Activated naive CD8-positive, alpha-beta T cell treated with anti-CD3 and anti-CD28 coated beads for 36 hours (primary cell): ENCODE results near the gene KIZ. TPM values are rescaled to one million over a fixed set of nuclear protein-coding genes. Genes with fewer than 3 reads are reported as not detected.
"Not testable (repeated sequence)": the region's sequence is repeated elsewhere in the genome, so short reads cannot be mapped to it uniquely, and the experiment has no call there.

Experiments
- DNase-seq: peaks from one replicate; pipeline ENCODE4 v3.0.0; 2021
- H3K27ac Mint-ChIP-seq: one replicate; pipeline ENCODE4 v1.8.0; 2022; ENCODE audit warnings: mild to moderate bottlenecking, moderate library complexity, mixed read lengths
- H3K27me3 Mint-ChIP-seq: one replicate; pipeline ENCODE4 v1.8.0; 2022; ENCODE audit warnings: mild to moderate bottlenecking, mixed read lengths
- H3K36me3 Mint-ChIP-seq: one replicate; pipeline ENCODE4 v1.8.0; 2021; ENCODE audit warnings: mild to moderate bottlenecking, mixed read lengths
- H3K4me1 Mint-ChIP-seq: one replicate; pipeline ENCODE4 v1.8.0; 2021; ENCODE audit warnings: mixed read lengths
- H3K4me3 Mint-ChIP-seq: one replicate; pipeline ENCODE4 v1.8.0; 2022; ENCODE audit warnings: mild to moderate bottlenecking, moderate library complexity, mixed read lengths
- H3K9me3 Mint-ChIP-seq: one replicate; pipeline ENCODE4 v1.8.0; 2022; ENCODE audit warnings: mixed read lengths
- total RNA-seq, 2 experiments: library from RNA; stranded (reverse); gene quantifications; one replicate each; pipeline ENCODE4 v1.2.3, GENCODE V29; 2021

The KIZ gene
- total RNA-seq, 2 experiments from 2014 or later = 9.6 to 15.7 TPM

DNA sequence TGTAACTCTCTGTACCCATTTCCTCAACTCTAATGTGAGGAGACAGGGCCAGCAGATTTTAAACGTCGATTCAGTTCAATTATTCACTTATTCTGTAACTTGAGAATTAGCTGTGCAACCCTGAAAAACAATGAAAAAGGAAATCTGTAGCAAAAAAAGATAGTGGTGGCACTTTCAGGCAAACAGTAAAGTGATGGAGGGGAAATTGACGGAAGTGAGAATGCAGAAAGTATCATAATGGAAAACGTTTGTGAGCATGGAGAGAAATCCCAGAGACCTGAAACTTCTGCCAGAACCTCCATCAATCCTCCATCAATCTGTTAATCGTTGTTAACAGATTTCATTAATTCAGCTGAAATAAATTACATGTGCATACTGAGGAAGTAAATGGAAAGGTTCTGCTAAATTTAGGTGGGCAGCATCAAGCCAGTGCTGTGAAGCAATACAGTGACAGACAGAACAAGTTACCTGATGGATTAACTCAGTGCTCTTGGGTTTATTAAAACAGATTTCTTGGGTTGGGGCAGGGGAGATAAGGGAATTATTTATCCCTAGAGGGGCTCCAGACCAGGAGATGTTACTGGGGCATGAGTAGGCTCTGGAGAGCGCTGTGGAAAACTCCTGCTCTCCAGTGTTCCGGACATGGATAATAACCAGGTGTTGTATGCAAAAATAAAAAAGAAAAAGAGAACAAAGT is 17.5 kb downstream of the KIZ start:
- Mint-ChIP-seq H3K4me3 (no peak overlapping the region), H3K4me1 (no peaks in the 10 kb centered on the region), H3K27ac (no peak overlapping the region), H3K9me3 (no peaks in the 10 kb centered on the region), H3K36me3 (peaks cover 4% of the 10 kb centered on the region), H3K27me3 (no peaks in the 10 kb centered on the region)
- no peak for DNase-seq

DNA sequence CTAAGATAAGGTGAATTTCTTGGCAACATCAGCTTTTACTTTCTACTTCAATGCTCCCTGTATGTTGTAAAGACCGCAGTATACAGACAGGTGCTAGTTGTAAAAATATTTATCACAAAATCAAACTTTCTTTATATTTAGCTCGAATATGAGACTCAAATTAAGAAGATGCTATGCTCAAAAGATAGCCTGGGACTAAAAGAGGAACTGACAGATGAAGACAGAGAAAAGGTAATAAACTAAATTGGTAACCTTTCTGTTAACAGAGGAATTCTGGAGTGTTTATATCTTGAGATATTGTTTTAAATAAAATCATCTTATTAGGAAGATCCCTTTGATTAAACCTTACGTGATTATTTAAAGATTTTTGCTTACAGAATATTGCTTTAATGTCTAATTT is 19.5 kb downstream of the KIZ start:
- no peak for DNase-seq
- H3K36me3 Mint-ChIP-seq = peaks cover 7% of the 10 kb centered on the region
- no peak overlapping the region for H3K27ac Mint-ChIP-seq
- H3K9me3 Mint-ChIP-seq = no peaks in the 10 kb centered on the region
- no peak overlapping the region for H3K4me3 Mint-ChIP-seq
- H3K4me1 Mint-ChIP-seq = no peaks in the 10 kb centered on the region
- H3K27me3 Mint-ChIP-seq = no peaks in the 10 kb centered on the region

DNA sequence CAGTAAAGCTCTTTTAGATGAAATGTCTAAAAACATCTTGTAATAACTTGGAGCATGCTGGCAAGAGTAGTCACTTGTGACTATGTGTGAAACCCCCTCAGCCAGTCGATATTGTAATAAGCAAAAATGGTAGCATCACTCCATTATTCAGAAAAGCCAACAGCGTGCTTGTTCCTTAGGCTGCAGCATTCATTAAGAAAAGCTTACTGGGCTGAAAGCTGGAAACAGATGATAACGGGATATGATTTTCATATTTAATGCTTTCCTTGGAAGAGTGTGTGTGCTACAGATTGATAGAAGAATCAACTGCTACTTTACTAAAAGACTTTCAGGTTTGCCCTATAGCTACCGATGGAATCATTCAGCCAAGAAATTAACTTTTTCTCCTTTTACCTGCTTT is 20.3 kb downstream of the KIZ start:
- no peak overlapping the region for H3K4me3 Mint-ChIP-seq
- H3K27me3 Mint-ChIP-seq = no peaks in the 10 kb centered on the region
- DNase-seq = no peak
- H3K27ac Mint-ChIP-seq = no peak overlapping the region
- peaks cover 5% of the 10 kb centered on the region for H3K36me3 Mint-ChIP-seq
- no peaks in the 10 kb centered on the region for H3K9me3 Mint-ChIP-seq
- H3K4me1 Mint-ChIP-seq = no peaks in the 10 kb centered on the region

DNA sequence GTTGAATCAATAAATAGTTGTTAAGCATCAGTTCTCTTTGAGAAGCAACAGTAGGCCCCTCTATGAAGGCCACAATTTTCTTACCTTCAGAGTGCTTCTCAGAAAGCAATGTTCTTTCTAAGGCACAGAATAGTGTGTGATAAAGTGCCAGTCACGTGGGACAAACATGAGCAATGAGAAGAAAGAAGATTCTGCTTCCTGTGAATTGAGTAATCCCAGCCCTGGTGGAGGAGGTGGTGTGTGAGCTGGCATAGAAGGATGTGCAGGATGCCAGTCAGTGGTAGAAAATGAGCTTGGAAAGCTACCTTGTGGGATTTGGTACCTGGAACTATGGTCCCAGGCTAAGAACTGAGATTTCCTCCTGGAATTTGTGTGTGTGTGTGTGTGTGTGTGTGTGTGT is 21.7 kb downstream of the KIZ start:
- Mint-ChIP-seq H3K27me3 (no peaks in the 10 kb centered on the region), H3K9me3 (no peaks in the 10 kb centered on the region), H3K36me3 (peaks cover 5% of the 10 kb centered on the region), H3K27ac (no peak overlapping the region), H3K4me3 (no peak overlapping the region), H3K4me1 (no peaks in the 10 kb centered on the region)
- DNase-seq = no peak

DNA sequence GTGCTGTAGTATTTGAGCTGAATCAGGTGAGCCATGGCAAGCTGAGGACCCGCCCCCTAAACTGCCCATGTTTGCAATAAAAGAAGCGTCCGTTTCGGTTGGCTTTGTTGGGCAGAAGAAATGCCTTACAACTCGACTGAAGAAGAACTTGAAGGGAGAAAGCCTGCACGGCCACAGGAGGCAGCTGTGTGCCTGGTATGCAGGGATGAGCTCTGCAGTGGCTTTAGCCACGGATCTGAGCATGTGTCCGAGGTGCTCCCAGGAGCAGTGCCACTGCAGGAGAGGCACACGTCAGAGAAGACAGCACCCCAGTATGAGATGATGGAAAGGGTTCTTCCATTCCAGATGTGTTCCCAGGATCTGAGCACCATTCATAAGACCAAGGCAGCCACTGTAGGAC is 23.5 kb downstream of the KIZ start:
- Mint-ChIP-seq H3K27me3 (no peaks in the 10 kb centered on the region), H3K4me1 (no peaks in the 10 kb centered on the region), H3K9me3 (no peaks in the 10 kb centered on the region), H3K27ac (no peak overlapping the region), H3K36me3 (peaks cover 10% of the 10 kb centered on the region), H3K4me3 (no peak overlapping the region)
- no peak for DNase-seq

DNA sequence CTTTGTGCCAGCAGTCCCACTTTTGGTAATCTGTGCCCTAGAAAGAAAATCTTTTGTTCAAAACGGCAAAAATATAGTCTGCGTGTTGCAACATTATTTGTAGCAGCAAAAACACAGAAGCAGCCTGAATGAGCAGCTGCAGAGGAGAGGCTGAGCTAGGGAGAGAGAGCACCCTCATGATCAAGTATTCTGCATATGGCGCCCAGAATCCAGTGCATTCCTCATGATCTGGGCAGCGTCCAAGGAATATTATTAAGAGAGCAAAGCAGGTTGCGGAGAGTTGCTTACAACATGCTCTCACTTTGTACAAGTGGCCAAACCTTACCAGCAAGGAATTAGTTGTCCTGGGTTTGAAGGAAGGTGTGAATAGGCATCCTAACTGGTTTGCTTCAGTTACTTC is 25.9 kb downstream of the KIZ start:
- H3K36me3 Mint-ChIP-seq = peaks cover 16% of the 10 kb centered on the region
- H3K27ac Mint-ChIP-seq = no peak overlapping the region
- no peaks in the 10 kb centered on the region for H3K9me3 Mint-ChIP-seq
- H3K27me3 Mint-ChIP-seq = no peaks in the 10 kb centered on the region
- no peak overlapping the region for H3K4me3 Mint-ChIP-seq
- no peaks in the 10 kb centered on the region for H3K4me1 Mint-ChIP-seq
- DNase-seq = no peak

DNA sequence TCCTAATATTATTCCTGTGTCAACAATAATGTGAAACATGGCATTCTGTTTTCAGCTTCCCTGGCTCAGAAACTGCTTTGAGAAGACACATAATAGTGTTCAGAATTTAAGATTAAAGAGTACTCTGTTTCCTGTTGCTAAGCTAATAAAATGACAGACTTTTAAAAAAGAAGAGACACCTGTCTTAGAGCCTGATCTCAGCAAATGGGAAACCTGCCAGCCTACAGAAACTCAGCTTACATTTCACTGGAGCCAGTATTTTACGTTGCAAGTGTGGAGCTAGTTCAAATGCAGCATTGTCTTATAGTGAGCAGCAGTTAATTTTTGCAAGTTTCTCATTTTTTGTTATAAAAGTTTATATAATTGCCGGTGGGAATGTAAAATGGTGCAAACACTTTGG is 28.8 kb downstream of the KIZ start:
- H3K9me3 Mint-ChIP-seq = no peaks in the 10 kb centered on the region
- H3K27ac Mint-ChIP-seq = no peak overlapping the region
- no peaks in the 10 kb centered on the region for H3K27me3 Mint-ChIP-seq
- no peak overlapping the region for H3K4me3 Mint-ChIP-seq
- no peaks in the 10 kb centered on the region for H3K4me1 Mint-ChIP-seq
- peaks cover 12% of the 10 kb centered on the region for H3K36me3 Mint-ChIP-seq
- no peak for DNase-seq

DNA sequence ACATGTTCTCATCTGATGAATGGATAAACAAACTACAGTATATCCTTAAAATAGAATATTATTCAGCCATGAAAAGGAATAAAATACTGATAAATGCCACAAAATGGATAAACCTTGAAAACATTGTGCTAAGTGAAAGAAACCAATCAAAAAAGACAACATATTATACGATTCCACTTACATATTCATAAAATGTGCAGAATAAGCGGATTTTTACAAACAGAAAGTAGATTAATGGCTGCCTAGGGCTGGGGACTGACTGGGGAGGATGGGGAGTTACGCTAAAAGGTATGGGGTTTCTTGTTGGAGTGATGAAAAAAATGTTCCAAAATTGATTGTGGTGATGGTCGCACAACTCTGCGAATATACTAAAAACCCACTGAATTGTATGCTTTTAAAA is 29.4 kb downstream of the KIZ start:
- DNase-seq = no peak
- no peaks in the 10 kb centered on the region for H3K4me1 Mint-ChIP-seq
- no peak overlapping the region for H3K27ac Mint-ChIP-seq
- H3K4me3 Mint-ChIP-seq = no peak overlapping the region
- peaks cover 17% of the 10 kb centered on the region for H3K36me3 Mint-ChIP-seq
- H3K9me3 Mint-ChIP-seq = no peaks in the 10 kb centered on the region
- no peaks in the 10 kb centered on the region for H3K27me3 Mint-ChIP-seq

DNA sequence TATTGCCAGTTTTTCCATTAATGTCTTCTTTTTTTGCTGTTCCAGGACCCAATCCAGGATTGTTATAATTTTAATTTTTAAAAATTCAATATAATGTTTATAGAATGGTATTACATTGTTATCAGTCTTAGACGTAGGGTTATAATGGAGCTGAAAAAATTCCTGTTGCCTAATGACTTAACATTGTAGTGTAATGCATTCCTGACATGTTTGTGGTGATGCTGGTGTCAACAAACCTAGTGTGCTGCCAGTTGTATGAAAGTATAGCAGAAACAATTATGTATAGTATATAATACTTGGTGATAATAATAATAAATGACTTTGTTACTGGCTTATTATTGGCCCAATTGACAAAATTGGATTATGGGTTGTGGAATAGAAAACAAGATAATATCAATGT is 30.4 kb downstream of the KIZ start:
- no peaks in the 10 kb centered on the region for H3K4me1 Mint-ChIP-seq
- no peaks in the 10 kb centered on the region for H3K9me3 Mint-ChIP-seq
- H3K4me3 Mint-ChIP-seq = no peak overlapping the region
- DNase-seq = no peak
- H3K36me3 Mint-ChIP-seq = peaks cover 19% of the 10 kb centered on the region
- no peak overlapping the region for H3K27ac Mint-ChIP-seq
- no peaks in the 10 kb centered on the region for H3K27me3 Mint-ChIP-seq

DNA sequence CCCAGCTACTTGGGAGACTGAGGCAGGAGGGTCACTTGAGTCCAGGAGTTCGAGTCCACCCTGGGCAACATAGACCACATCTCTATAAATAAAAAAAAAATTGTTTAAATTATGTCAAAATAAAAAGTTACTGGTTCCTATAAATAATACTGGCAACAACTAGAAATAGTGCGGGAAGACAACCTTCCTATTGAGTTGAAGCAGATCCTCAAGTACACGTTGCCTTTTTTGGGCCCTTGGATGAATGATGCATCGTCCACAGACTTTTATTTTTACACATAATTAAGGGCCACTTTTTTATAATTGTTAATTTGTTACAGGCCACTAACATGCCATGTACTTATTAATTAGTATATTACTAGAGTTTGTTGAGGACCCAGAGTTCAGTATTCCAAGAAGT is 31.1 kb downstream of the KIZ start:
- Mint-ChIP-seq H3K36me3 (peaks cover 24% of the 10 kb centered on the region), H3K27me3 (no peaks in the 10 kb centered on the region), H3K27ac (no peak overlapping the region), H3K4me1 (no peaks in the 10 kb centered on the region), H3K9me3 (no peaks in the 10 kb centered on the region), H3K4me3 (no peak overlapping the region)
- no peak for DNase-seq

DNA sequence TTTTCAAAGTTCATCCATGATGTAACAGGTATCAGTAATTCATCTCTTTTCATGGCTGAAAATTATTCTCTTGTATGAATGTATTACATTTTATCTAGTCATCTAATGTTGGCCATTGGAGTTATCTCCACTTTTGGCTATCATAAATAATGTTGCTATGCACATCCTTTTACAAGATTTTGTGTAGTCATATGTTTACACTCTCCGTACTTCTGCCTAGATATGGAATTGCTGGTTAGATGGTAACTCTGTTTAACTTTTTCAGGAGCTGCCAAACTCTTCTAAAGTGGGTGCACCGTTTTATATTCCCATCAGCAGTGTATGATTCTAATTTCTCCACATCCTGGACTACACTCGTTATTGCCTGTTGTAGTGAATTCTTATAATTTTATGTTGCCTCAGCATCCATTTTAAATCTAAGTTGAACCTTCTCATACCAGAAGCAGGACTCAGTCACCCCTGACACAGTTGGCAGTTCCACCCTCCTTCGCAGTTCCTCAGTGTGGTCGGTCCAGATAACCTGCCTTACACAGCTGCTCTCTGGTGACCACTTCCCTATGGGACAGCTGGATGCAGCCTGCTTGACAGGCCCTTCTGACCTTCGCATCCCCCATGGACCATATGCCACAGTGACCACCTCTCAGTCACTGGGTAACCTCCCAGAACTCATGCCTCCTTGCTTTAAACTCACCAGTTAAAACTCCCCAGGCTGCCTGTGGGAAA is 33.9 kb downstream of the KIZ start:
- Mint-ChIP-seq H3K4me1 (no peaks in the 10 kb centered on the region), H3K27ac (no peak overlapping the region), H3K4me3 (no peak overlapping the region)

DNA sequence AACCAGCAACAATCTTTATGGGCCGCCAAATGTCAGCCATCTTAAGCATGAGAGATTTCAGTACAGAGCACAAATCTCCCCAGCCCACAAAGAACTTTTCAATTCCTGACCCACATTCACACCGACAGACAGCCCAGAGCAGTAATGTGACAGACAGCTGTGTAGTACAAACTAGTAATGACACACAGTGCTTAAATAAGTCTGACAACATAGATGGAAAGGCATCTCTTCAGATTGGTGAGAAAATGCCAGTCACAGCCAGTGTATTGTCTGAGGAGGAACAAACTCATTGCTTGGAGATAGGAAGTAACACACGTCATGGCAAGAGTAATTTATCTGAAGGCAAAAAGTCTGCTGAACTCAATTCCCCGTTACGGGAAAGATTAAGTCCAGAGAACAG is 36.0 kb downstream of the KIZ start:
- Mint-ChIP-seq H3K9me3 (no peaks in the 10 kb centered on the region), H3K27me3 (no peaks in the 10 kb centered on the region), H3K4me1 (peaks cover 4% of the 10 kb centered on the region), H3K27ac (no peak overlapping the region), H3K36me3 (peaks cover 40% of the 10 kb centered on the region), H3K4me3 (no peak overlapping the region)
- DNase-seq = no peak

More for the DNA sequence above, 33.9 kb downstream of the KIZ start:
- no peak for DNase-seq
- peaks cover 33% of the 10 kb centered on the region for H3K36me3 Mint-ChIP-seq
- no peaks in the 10 kb centered on the region for H3K27me3 Mint-ChIP-seq
- no peaks in the 10 kb centered on the region for H3K9me3 Mint-ChIP-seq

DNA sequence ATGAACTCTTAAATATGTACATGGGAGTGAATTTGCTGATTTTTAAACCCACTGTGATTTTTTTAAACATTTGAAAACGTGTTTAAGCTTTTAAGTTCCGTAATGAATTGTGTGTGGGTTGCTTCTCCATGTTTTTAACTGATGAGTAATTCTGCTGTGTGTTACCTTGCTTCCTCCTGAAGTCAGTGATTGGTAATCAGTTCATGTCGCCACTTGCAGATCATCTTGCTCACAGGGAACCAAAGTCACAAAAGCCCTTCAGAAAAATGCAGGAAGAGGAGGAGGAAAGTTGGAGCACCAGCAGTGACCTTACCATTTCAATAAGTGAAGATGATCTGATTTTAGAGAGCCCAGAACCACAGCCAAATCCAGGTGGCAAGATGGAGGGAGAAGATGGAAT is 36.7 kb downstream of the KIZ start:
- no peak overlapping the region for H3K4me3 Mint-ChIP-seq
- no peak overlapping the region for H3K27ac Mint-ChIP-seq
- peaks cover 45% of the 10 kb centered on the region for H3K36me3 Mint-ChIP-seq
- H3K27me3 Mint-ChIP-seq = no peaks in the 10 kb centered on the region
- no peaks in the 10 kb centered on the region for H3K9me3 Mint-ChIP-seq
- no peak for DNase-seq
- peaks cover 6% of the 10 kb centered on the region for H3K4me1 Mint-ChIP-seq

DNA sequence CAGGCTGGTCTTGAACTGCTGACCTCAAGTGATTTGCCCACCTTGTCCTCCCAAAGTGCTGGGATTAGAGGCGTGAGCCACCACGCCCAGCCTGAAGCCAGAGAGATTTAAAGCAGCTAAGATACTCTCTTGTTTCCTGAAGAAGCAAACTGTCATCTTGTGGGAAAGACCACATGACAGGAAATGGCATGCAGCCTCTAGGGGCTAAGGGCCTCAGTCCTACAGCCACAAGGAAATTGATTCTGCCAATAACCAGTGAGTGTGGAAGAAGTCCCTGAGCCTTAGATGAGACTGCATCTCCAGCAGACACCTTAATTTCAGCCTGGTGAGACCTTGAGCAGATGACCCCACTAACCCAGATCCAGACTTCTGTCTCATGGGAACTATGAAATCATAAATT is 40.9 kb downstream of the KIZ start:
- Mint-ChIP-seq H3K27me3 (no peaks in the 10 kb centered on the region), H3K36me3 (peaks cover 51% of the 10 kb centered on the region), H3K4me1 (peaks cover 6% of the 10 kb centered on the region), H3K9me3 (peaks cover 4% of the 10 kb centered on the region), H3K27ac (no peak overlapping the region), H3K4me3 (no peak overlapping the region)
- DNase-seq = no peak

DNA sequence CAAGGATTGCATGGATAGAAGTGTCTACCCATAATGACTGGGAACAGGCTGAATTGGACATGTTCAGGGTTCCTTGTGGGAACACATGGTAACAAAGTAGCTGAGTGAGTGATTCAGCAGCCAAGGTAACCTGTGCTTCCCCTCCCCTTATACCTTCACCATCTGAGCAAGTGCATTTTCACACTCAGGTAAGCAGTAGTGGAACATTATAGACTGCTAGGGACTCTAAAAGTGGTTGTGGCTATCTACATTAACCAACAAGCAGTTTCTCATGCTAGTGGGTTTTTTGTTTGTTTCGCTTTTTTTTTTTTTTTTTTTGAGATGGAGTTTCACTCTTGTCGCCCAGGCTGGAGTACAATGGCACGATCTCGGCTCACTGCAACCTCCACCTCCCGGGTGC is 41.4 kb downstream of the KIZ start:
- Mint-ChIP-seq H3K4me3 (no peak overlapping the region), H3K27me3 (no peaks in the 10 kb centered on the region), H3K9me3 (peaks cover 4% of the 10 kb centered on the region), H3K4me1 (peaks cover 6% of the 10 kb centered on the region), H3K27ac (no peak overlapping the region), H3K36me3 (peaks cover 47% of the 10 kb centered on the region)
- no peak for DNase-seq

DNA sequence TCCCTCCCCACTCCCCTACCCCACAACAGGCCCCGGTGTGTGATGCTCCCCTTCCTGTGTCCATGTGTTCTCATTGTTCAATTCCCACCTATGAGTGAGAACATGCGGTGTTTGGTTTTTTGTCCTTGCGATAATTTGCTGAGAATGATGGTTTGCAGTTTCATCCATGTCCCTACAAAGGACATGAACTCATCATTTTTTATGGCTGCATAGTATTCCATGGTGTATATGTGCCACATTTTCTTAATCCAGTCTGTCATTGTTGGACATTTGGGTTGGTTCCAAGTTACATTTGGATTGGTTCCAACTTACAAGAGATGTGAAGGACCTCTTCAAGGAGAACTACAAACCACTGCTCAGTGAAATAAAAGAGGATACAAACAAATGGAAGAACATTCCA is 42.2 kb downstream of the KIZ start:
- H3K27ac Mint-ChIP-seq, H3K4me1 Mint-ChIP-seq, H3K9me3 Mint-ChIP-seq, DNase-seq, H3K4me3 Mint-ChIP-seq, H3K27me3 Mint-ChIP-seq: not testable (repeated sequence)
- peaks cover 42% of the 10 kb centered on the region for H3K36me3 Mint-ChIP-seq
